ENCODE results near the gene ABCA7. TPM values are rescaled to one million over a fixed set of nuclear protein-coding genes. Genes with fewer than 3 reads are reported as not detected.

Gene ABCA7
- total RNA-seq, 1 donor from 2014 or later, result 63.6 TPM

- intact Hi-C loops (cut with micrococcal nuclease), result loop anchor here (5.0 kb wide), 2 partner anchors 94 to 169 kb away; partner anchors contain the start of gene CIRBP
These were observed 58.5 kb downstream of the ABCA7 start for GRCh38 chr19:1098177-1099051.

GRCh38 chr19:1101337-1101698 lies 61.4 kb downstream of the ABCA7 start:
- intact Hi-C loops (cut with micrococcal nuclease), result no loop called here

- intact Hi-C loops (cut with micrococcal nuclease), result loop anchor here (1.0 to 2.0 kb wide), 5 partner anchors 7 to 139 kb away; partner anchors contain the start of genes ATP5F1D and POLR2E
These were observed 62.7 kb downstream of the ABCA7 start for GRCh38 chr19:1102407-1103131.

GRCh38 chr19:1103132-1103707 lies 63.3 kb downstream of the ABCA7 start:
- intact Hi-C loops (cut with micrococcal nuclease), result loop anchor here (1.0 to 2.0 kb wide), 5 partner anchors 8 to 138 kb away; partner anchors contain the start of genes ATP5F1D and POLR2E

- intact Hi-C loops (cut with micrococcal nuclease), result loop anchor here (1.0 to 2.0 kb wide), 5 partner anchors 9 to 137 kb away; partner anchors contain the start of genes ATP5F1D and POLR2E
These were observed 63.9 kb downstream of the ABCA7 start, which contains the start of gene GPX4 for GRCh38 chr19:1103708-1104310. Gene GPX4, plus strand, starts transcription at chr19:1103994. Its CDS starts 50 bp downstream, at chr19:1104044.

- intact Hi-C loops (cut with micrococcal nuclease), result no loop called here
These were observed 64.6 kb downstream of the ABCA7 start for GRCh38 chr19:1104311-1105007.

- intact Hi-C loops (cut with micrococcal nuclease), result no loop called here
These were observed 65.3 kb downstream of the ABCA7 start for GRCh38 chr19:1105008-1105872.

GRCh38 chr19:1105873-1106840 lies 66.2 kb downstream of the ABCA7 start:
- intact Hi-C loops (cut with micrococcal nuclease), result no loop called here

GRCh38 chr19:1106841-1107660 lies 67.1 kb downstream of the ABCA7 start:
- intact Hi-C loops (cut with micrococcal nuclease), result no loop called here

GRCh38 chr19:1107661-1108261 lies 67.9 kb downstream of the ABCA7 start:
- intact Hi-C loops (cut with micrococcal nuclease), result no loop called here

- intact Hi-C loops (cut with micrococcal nuclease), result no loop called here
These were observed 68.6 kb downstream of the ABCA7 start for GRCh38 chr19:1108291-1109031.

GRCh38 chr19:1109032-1109551 lies 69.2 kb downstream of the ABCA7 start:
- intact Hi-C loops (cut with micrococcal nuclease), result no loop called here

GRCh38 chr19:1109697-1110671 lies 70.1 kb downstream of the ABCA7 start:
- intact Hi-C loops (cut with micrococcal nuclease), result loop anchor here (5.0 kb wide), 1 partner anchor 82 kb away; no protein-coding TSS in a partner anchor

GRCh38 chr19:1110809-1111640 lies 71.1 kb downstream of the ABCA7 start:
- intact Hi-C loops (cut with micrococcal nuclease), result loop anchor here (5.0 kb wide), 1 partner anchor 81 kb away; no protein-coding TSS in a partner anchor

Measured in T-helper 1 cell treated with Interleukin-12 subunit alpha and Interleukin-12 subunit beta and Interleukin-4 antibody, amounts not matched to agents 30 ng/mL and 1 ng/mL, for 36 hours (primary cell).